DND-41 (cell line): ENCODE measurements around the gene LASP1NB.

Experiments
- EZH2 ChIP-seq: IDR thresholded peaks from 3 replicates; pipeline ENCODE4 v1.6.1; 2012; ENCODE audit warnings: borderline replicate concordance, low read depth, mild to moderate bottlenecking, moderate library complexity, low read length, inconsistent platforms; ENCODE audit not compliant: severe bottlenecking
- TF ChIP-seq, protein P1 (sequence below): IDR thresholded peaks from 2 replicates; pipeline ENCODE4 v1.5.1; 2012; ENCODE audit warnings: borderline replicate concordance, low read length, moderate library complexity, mild to moderate bottlenecking; ENCODE audit not compliant: poor library complexity, severe bottlenecking; ENCODE audit errors: extremely low read depth

GRCh38 chr17:38903404-38903803 lies 22.0 kb upstream of the LASP1NB start:
- TF ChIP-seq, protein P1, sequence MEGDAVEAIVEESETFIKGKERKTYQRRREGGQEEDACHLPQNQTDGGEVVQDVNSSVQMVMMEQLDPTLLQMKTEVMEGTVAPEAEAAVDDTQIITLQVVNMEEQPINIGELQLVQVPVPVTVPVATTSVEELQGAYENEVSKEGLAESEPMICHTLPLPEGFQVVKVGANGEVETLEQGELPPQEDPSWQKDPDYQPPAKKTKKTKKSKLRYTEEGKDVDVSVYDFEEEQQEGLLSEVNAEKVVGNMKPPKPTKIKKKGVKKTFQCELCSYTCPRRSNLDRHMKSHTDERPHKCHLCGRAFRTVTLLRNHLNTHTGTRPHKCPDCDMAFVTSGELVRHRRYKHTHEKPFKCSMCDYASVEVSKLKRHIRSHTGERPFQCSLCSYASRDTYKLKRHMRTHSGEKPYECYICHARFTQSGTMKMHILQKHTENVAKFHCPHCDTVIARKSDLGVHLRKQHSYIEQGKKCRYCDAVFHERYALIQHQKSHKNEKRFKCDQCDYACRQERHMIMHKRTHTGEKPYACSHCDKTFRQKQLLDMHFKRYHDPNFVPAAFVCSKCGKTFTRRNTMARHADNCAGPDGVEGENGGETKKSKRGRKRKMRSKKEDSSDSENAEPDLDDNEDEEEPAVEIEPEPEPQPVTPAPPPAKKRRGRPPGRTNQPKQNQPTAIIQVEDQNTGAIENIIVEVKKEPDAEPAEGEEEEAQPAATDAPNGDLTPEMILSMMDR: no peak
- TF ChIP-seq EZH2: no peak
